Measurements from ENCODE around the gene MRPL17.
A peak's percentile ranks its signal among the peaks of the same experiment; 100 is the strongest.
"Not testable (repeated sequence)": the region's sequence is repeated elsewhere in the genome, so short reads cannot be mapped to it uniquely, and the experiment has no call there.

The MRPL17 gene

DNA sequence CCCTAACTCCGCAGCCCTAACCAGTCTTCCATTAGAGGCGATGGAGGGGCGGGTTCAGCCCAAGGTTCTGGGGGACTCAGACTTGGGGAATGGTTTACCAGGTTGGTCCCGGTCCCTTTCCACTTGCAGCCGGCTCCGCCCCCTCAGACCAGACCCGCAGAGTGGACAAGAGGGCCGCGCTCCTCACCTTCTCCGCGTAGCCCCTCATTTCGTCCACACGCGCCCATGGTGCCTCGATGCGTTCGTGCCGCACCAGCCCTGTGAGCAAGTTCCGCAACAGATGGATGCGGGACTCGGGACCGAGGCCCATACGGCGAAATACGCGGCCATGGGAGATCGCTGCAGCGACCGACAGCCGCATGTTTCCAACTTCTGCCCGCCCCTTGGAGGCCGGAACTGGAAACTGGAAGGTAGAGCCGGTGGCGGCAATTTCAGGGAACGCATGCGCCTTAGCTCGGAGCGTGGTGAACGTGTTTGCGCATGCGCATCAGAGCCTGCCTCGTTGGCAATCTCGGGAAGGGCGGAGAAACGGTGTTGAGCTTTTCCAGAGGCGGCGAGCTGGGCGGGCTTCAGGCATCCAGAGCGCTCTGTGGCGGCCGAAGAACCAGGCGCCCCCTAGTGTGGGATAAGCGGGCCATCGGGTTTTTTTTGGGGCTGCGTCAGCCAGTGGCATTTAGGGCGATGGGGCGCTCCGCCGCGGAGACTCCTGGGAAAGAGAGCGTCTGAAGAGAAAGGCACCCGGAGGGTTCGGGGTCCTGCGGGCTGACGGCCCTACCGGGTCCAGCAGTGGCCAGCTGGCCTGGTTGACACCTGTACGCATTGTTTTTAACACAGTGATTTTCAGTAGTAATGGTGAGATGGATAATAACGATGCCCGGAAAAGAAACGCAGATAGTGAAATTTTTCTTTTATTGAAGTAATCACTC, at the start of gene MRPL17:
Gene MRPL17, minus strand, starts transcription at position 405 of the 926 bp plus-strand sequence. Its CDS starts 44 bp downstream, at position 361.
- DNase-seq (ENCODE audit: low spot score), result peak; percentile 100

DNA sequence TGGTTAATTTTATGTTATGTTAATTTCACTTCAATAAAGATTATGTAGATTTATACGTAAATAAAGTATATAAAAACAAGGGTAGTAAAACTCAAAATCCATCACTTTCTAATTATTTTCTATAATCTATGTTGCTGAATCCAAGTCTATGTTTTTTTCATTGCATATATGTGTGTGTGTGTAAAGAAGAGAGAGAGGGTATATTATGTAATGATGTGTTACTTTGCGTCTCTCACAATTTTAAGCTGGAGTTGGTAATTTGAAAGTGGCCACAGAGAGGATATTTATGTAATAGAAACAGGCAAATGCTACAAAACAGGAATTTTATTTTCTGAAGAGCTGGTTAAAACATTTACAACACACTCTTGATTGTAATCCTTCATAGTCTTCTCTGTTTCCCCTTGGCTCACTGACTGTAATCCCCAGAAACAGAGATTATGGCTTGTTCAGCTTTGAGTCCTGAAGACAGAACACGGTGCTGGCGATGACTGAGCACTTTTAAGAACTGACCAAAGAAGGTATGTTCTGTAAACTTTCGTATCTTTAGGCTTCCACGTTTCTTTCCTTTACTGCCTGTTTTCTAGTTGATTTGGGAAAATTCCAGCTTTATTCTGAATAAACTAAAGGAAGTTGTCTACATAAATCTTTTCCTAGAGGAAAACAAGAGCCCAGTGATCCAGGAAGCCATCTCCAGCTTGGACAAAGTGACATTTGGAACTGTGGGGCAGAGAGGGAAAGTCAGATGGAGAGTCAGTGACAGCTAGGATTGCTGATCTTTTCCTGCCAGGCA, 45.0 kb upstream of the MRPL17 start:
- no peak for DNase-seq (ENCODE audit: low spot score)

DNA sequence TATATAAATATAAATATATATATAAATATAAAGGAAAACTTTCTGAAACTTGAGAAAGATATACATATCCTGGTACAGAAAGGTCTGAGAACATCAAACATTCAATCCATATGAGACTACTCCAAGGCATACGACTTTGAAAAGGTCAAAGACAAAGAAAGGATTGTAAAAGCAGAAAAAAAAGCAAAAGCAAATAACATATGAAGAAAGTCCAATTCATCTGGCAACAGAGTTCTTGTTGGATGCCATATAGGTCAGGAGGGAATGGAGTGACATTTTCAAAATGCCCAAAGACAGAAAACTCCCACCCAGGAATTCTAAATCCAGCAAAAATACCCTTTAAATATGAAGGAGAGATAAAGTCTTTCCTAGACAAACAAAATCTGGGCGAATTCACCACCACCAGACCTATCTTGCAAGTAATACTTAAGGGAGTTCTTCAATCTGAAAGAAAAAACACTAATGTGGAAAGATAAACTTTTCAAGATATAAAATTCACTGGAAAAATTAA, 42.3 kb upstream of the MRPL17 start:
- DNase-seq (ENCODE audit: low spot score), result no peak

DNA sequence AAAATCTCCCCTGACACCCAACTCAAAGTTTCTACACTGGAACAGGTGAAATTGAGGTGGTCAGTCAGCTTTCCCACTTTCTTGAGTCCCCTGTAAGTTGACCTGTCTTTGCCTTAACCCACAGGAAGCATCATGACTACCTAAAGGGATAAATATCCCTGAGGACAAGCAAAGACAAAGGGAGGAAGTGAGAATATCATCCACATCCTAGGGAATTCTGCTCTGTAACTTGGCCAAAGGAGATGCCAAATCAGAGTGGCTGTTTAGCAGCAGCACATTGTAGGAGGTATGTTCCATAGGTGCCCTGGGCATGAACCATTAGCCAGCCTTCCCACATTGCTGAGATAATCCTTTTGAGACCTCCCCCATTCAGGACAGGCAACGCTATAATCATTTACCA, 40.9 kb upstream of the MRPL17 start:
- DNase-seq (ENCODE audit: low spot score), result no peak

DNA sequence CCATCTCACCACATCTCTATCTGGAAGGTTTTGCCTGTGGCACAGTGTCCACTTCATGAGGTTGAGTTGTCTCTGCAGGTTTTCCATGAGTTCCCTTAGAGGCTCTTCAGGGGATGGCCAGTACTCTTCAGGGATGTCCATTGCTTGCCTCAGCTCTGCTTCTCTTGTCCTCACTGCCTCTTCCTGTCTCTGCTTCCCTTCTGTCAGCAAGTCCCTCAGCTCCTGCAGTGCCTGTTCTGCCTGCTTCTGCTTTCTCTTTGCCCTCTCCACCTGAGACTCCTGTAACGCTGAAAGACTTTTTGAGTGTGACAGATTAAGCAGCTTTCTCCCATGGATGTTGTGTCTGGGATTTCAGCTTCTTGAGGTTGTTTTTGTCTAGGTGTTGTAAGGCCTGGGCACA, 38.2 kb upstream of the MRPL17 start:
- DNase-seq (ENCODE audit: low spot score), result no peak

DNA sequence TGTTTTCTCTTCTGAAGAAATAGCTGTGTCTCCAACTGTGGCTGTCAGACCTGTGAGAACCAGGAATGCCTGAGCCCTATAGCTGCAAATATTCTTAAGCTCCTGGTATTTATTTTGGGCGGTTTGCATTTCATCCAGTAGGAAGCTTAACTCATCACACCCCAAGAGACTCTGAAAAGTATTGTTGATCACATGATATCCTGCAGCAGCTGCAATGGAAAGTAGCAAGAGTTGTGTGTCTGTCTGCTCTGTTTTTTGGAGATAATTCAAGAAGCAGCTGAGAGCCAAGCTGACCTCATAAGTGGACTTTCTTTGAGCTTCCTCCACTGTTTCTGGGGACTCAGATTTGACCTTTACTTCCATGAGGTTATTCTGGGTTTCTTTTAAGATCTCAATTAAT, 36.4 kb upstream of the MRPL17 start:
- no peak for DNase-seq (ENCODE audit: low spot score)

DNA sequence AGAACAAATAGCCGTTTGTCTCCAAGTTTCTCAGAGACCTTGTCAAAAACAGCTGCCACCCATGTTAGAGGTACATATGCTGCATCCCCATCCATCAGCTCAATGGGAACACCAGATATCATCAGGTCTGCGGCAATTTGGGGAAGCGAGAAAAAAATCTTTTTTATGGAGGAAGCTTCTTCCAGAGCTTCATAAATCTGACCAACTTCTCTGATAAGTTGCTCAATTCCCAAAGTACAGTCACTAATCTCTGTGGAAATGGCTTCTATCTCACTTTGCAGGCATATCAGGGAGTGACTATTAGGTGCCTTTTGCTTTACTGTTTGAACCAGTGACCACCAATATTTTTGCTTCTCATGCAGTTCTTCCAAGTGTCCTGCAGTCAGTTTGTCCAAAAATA, 34.3 kb upstream of the MRPL17 start:
- no peak for DNase-seq (ENCODE audit: low spot score)

DNA sequence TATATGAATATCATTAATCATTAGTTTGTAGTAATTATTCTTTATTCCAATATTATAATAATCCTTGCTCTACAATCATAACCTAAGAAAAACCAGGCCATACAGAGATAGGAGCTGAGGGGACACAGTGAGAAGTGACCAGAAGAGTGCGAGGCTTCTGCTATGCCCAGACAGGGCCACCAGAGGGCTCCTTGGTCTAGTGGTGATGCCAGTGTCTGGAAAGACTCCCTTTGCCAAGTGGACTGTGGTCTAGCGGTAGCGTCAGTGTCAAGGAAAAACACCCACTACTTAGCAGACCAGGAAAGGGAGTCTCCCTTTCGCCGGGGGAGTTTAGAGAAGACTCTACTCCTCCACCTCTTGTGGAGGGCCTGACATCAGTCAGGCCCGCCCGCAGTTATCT, 28.4 kb upstream of the MRPL17 start:
- not testable (repeated sequence) for DNase-seq (ENCODE audit: low spot score)

DNA sequence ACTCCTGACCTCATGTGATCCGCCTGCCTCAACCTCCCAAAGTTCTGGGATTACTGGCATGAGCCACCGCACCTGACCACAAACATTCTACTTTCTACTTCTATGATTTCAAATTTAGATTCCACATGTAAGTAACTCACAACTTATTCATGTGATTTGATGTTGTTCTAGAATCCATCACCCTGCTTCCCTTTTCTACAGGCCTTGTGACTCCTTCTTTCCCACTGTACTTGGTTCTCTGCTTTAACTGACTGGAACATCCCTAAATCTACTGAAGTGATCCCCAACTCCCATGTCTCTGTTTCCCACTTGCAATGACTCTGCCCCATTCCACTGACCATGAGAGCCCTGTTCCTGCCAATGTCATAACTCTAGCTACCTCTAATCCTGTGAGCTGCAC, 25.7 kb upstream of the MRPL17 start:
- DNase-seq (ENCODE audit: low spot score), result no peak

DNA sequence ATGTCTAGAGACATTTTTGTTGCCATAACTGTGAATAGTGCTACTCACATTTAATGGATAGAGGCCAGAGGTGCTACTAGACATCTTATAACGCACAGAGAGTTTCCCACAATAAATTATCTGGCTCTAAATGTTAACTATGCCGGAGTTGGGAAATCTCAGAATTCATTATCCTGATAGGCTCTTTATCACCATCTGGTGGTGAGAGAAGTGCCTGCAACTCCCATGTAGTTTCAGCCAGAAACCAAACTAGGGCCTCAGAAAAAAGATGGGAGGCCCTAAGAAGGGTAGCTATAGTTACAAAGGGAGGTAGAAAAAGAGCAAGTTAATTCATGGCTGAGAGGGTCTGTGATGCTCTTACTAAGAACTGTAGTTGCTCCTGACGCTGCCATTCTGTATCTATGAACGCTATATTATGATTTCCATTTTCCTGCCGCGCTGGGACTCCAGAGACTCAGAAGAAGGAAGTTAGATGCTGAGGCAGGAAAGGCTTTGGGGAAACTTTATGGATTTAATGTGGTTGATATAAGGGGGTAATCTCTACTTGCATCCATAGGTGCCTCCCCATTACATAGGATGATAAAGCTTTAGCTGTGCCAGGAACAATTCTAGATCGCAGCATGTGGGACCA, 22.9 kb upstream of the MRPL17 start:
- peak; percentile 60 for DNase-seq (ENCODE audit: low spot score)

DNA sequence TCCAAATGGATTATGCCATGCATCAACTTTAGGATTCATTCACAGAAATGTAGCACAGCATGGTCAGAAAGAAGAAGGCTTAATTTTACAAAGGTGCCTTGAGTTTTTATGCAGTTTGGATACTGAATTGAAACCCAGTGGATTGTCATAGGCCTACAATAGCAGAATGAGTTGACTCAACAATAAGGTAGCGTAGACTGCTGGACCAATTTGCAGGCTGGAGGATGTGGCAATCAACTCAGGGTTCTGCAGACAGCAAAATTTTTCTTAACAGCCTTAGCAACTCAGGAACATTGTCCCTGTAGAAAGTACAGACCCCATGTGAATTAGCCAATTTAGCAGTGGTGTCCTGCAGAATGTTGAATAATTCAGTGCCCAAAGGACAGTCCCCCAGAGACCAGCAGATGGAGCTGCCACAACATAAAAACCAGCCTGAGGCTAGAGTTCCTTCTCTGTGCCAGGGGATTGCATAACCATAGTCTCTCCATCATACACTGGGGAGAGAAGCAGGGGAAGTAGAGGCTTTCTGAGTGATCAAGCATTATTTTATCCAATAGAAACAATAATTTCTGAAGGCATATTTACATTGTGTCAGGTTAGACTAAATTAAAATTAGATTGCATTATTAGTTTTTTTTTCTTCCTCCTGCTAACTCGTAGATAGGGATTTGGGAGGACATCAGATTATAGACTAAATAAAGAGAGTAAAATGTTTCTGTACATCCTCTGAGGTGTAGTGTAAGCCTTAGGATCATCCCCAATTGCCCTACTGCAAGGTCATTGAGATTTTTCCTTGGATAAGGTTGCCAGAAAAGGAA, 20.3 kb upstream of the MRPL17 start:
- peak; percentile 14 for DNase-seq (ENCODE audit: low spot score)

DNA sequence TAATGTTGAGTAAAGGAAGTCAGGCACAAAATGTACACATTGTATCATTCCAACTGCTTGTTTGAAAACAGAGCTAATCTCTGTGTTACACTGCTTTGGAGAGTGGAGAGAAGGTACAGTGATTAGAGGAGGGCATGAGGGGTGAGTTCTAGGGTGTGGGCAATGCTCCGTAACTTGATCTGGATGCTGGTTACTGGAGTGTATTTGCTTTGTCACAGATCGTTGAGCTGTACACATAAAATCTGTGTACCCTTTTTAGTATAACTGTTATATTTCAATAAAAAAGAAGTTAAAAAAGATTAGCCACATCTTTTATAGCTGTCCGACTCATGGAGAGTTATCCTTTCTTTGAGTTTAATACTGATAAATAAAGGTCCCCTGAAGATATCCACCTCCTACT, 18.8 kb upstream of the MRPL17 start:
- not testable (repeated sequence) for DNase-seq (ENCODE audit: low spot score)

DNA sequence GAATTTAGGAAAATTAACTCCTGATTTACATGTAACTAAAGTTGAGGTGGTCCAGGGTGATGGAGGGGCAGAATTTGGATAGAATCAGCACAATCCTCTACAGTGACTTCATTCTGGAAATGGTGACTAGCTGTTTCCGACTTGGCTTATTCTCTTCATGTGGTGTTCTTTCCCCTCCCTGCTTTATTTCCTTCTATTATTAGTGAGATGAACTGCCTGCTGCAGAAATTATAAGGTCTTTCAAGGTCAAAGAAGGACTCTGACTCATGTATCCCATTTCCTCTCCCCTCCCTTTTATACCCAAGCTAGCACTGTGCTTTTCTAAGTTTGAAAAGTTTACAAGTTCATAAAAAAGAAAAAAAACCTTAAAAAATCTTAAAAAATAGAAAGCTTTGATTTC, 12.2 kb upstream of the MRPL17 start:
- DNase-seq (ENCODE audit: low spot score), result no peak

DNA sequence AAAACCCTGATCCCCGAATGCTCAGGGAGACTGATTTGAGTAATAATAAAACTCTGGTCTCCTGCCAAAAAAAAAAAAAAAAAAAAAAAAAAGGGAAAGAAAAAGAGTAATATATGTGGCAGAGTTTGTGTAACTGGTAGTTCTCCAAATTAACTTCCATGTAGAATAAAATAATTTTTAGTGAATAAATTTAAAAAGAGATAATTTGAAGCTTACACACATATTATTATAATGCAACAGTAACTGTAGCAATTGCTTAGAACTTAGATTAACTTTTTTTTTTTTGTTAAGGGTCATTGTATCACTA, 11.0 kb upstream of the MRPL17 start:
- no peak for DNase-seq (ENCODE audit: low spot score)

DNA sequence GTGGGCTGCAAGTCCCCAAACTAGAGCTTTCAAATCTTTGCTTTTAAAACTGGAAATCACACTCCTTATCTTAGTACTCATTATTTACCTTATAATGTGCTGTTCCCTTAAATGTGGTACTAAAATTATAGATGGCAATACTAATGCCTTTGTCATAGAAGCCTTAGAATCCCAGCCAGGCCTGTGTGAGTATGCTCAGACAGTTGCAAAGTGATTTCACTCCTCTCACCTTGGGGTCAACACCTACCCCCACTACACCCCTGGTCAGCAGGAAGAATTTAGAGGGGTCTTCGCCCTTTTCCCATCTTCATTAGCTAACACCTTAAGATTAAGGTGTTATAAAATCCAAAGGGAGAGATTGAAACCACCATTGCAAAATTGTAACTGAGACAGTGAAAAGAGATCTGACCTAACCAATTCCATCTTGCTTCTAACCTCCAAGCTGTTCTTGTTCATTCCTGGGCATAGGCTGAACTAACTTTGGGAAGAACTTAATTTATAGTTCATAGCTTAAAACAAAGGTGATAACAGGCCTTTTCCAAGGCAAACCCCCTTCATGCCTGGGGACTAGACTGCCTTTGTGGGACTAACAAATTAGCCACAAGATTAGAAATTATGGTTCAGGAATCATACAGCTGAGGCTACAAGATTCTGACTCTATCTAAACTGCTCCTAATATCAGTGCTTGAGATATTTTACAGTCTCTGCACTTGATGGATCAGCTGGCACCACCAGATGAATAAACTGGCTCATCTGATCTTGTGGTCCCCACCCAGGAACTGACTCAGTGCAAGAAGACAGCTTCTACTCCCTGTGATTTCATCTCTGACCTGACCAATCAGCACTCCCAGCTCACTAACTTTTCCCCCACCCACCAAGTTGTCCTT, 10.4 kb upstream of the MRPL17 start:
- DNase-seq (ENCODE audit: low spot score), result no peak

DNA sequence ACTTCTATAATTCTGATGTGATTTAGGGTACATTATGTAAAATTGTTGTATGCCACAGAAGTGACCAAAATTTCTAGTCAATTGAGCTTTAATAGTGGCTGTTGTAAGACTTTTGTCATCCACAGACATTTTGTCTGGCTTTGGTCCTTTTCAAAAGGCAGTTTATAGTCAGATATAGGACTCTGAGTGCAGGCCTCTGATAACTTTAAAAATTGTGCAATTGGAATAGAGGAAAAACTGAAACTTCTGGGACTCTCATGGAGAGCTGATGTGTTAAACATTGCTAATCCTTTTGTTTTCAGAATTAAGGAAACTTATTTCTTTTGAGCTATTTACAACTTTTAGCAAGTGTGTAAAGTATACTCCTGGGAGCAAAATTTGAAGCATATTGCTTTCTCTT, 9.0 kb upstream of the MRPL17 start:
- no peak for DNase-seq (ENCODE audit: low spot score)

DNA sequence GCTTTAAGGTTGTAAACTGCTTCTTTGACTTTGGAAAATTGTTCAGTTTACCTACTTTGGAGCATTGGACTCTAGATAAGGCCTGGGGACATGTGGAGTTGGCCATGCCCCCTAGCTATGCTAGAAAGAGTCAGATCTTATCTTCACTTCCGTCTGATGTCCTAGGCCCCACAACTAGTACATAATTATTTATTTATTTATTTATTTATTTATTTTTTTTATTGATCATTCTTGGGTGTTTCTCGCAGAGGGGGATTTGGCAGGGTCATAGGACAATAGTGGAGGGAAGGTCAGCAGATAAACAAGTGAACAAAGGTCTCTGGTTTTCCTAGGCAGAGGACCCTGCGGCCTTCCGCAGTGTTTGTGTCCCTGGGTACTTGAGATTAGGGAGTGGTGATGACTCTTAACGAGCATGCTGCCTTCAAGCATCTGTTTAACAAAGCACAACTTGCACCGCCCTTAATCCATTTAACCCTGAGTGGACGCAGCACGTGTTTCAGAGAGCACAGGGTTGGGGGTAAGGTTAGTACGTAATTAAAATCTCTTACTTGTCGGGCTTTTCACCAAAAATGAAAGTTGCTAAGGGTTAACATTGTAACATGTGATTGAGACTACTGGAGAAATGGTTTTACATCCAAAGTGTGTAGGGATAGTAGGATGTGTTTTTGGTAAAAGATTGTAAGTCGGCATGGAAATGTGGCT, 7.4 kb upstream of the MRPL17 start:
- not testable (repeated sequence) for DNase-seq (ENCODE audit: low spot score)

DNA sequence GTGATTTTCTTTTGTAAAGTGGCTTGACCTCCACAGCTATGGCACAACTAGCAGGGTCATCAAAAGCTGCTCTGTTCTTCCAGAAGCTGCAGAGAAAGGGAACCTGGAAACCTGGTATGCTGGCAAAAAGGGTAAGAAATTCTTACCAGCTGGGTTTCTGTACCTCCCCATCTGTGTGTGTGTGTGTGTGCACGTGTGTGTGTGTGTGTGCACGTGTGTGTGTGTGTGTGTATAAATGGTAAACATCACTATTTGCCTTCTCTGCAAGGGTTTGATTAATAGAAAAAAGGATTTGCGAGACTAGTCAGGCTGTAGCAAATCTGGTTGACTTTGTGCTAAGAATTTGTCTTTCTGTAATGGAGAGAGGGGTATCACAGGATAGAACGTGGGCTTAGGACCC, 4.7 kb upstream of the MRPL17 start:
- no peak for DNase-seq (ENCODE audit: low spot score)

DNA sequence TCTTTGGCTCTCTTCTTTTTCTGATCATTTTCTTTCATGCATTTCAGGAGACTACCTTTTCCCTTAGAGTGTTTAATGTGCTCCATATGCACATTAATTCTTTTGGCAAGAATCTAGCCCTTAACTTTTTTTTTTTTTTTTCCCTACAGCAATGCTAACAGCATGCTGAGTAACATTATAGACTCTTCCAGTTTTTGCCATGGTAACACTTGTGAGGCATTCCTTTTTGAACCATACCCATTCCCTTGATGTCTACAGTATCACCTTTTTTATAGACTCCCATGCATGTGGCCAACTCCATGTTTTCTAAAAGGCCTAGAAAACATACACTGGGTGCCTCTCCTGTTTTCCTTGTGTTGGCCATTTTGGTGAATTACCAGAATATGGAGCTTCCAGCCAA, 2.9 kb upstream of the MRPL17 start:
- DNase-seq (ENCODE audit: low spot score), result no peak

DNA sequence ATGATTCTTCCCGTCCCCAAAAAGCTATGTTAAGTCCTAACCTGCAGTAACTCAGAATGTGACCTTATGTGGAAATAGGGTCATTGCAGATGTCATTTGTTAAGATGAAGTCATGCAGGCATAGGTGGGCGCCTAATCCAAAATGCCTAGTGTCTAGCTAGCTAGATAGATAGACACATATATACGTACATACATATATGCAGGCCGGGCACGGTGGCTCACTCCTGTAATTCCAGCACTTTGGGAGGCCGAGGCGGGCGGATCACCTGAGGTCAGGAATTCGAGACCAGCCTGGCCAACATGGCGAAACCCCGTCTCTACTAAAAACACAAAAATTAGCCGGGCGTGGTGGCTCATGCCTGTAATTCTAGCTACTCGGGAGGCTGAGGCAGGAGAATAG, 928 bp upstream of the MRPL17 start:
- not testable (repeated sequence) for DNase-seq (ENCODE audit: low spot score)

Measured in hematopoietic multipotent progenitor cell treated with erythropoietin and hydrocortisone succinate and interleukin-3 and kit ligand, for 17 days (in vitro differentiated cells).